Esophagus muscularis mucosa (tissue), 3 donors: ENCODE results near the gene ZNF438.

ENCODE experiments used
- POLR2A ChIP-seq: fragments of 450-650 bp; IDR thresholded peaks from one replicate; pipeline ENCODE4 v1.6.1; 2017; ENCODE audit warnings: antibody characterized with exemption, moderate library complexity, mild to moderate bottlenecking, low read depth
- POLR2AphosphoS5 ChIP-seq, 2 donors: sonication (generic); formaldehyde crosslinking; IDR thresholded peaks; one replicate each; pipeline ENCODE4 v1.6.1; 2017; ENCODE audit warnings: antibody characterized with exemption in 2 of 2
- TF ChIP-seq, protein P1 (sequence below), 3 experiments: fragments of 200-600 bp in 2 of 3; fragments of 450-650 bp in 1 of 3; sonication (generic) in 2 of 3; IDR thresholded peaks; one replicate each; pipeline ENCODE4 v1.5.1; 2017 to 2019; ENCODE audit warnings: antibody characterized with exemption in 3 of 3, mild to moderate bottlenecking in 2 of 3, moderate library complexity in 1 of 3

DNA sequence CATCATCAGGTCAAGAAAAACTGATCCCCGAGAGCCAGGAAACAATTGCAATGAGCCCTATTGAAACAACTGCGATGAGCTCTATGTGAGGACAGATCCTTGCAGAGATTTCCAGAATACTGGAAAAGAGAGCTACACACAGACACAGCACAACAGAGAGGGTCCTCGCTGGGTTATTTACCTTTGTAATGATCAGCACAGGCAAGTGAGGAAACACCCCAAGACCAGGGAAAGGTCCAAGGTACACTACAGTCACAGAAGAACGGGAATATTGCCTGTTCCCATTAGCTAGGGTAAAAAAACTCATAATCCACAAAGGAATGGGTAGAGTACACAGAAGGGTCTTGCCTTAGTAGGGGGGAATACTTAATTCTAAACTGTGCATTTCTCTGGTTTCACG lies 152.7 kb downstream of the ZNF438 start:
- TF ChIP-seq POLR2AphosphoS5 (IDR thresholded peaks at IDR 0.05) (no peak), POLR2A (no peak)
- TF ChIP-seq, protein P1, sequence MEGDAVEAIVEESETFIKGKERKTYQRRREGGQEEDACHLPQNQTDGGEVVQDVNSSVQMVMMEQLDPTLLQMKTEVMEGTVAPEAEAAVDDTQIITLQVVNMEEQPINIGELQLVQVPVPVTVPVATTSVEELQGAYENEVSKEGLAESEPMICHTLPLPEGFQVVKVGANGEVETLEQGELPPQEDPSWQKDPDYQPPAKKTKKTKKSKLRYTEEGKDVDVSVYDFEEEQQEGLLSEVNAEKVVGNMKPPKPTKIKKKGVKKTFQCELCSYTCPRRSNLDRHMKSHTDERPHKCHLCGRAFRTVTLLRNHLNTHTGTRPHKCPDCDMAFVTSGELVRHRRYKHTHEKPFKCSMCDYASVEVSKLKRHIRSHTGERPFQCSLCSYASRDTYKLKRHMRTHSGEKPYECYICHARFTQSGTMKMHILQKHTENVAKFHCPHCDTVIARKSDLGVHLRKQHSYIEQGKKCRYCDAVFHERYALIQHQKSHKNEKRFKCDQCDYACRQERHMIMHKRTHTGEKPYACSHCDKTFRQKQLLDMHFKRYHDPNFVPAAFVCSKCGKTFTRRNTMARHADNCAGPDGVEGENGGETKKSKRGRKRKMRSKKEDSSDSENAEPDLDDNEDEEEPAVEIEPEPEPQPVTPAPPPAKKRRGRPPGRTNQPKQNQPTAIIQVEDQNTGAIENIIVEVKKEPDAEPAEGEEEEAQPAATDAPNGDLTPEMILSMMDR (IDR thresholded peaks at IDR 0.05): no peak
